GM12878 (cell line): Measurements from ENCODE around the gene TSHR. TPM values are rescaled to one million over a fixed set of nuclear protein-coding genes. Genes with fewer than 3 reads are reported as not detected.

Experiments
- ATAC-seq: fragments of 200-7000 bp; cut with Tn5 transposase; 3 replicates; pipeline ENCODE4 v1.9.1; 2020; ENCODE audit warnings: mild to moderate bottlenecking, moderate library complexity
- BruUV-seq: library from RNA; stranded (reverse); fragments of 400-500 nt; replicated peaks from 2 replicates; lab custom pipeline; 2021; lab: Mats Ljungman, UMichigan
- CTCF ChIA-PET: fragments of 300-600 bp; sonication (Branson Sonifier 250); formaldehyde crosslinking; extraction: SDS; loops from one replicate; lab custom pipeline; 2021; ENCODE audit warnings: inconsistent platforms; lab: Yijun Ruan, JAX
- POLR2A ChIA-PET: fragments of 350-600 bp; formaldehyde crosslinking; extraction: SDS; loops from one replicate; lab custom pipeline; 2021; ENCODE audit warnings: inconsistent platforms; lab: Charles Lee
- RAD21 ChIA-PET: fragments of 300-600 bp; sonication (Branson Sonifier 250); formaldehyde crosslinking; loops from one replicate; lab custom pipeline; 2023; ENCODE audit warnings: antibody characterized with exemption; ENCODE audit not compliant: unreplicated experiment; lab: Charles Lee
- SMC1A ChIA-PET: fragments of 300-600 bp; sonication (Branson Sonifier 250); formaldehyde crosslinking; loops from one replicate; lab custom pipeline; 2023; ENCODE audit not compliant: unreplicated experiment, uncharacterized antibody; lab: Charles Lee
- DNase-seq: peaks from one replicate; pipeline ENCODE4 v3.0.0-alpha.2; 2011; ENCODE audit warnings: low read depth, low spot score
- FAIRE-seq: peaks from 3 replicates; lab custom pipeline; 2011; peaks lifted over from hg19 to GRCh38; lab: Jason Lieb, UNC
- H2AFZ ChIP-seq: 2 replicates; pipeline ENCODE4 v1.6.0; 2011; ENCODE audit warnings: low read depth, low read length, control low read depth; ENCODE audit not compliant: control insufficient read depth
- H3K27ac ChIP-seq: 2 replicates; pipeline ENCODE4 v1.5.1; 2011; ENCODE audit warnings: control low read depth; ENCODE audit not compliant: control insufficient read depth, insufficient read depth
- H3K27me3 ChIP-seq, 2 experiments: replicated peaks in 1 of 2; 2 replicates each; pipeline versions ENCODE4 v1.6.0 to v1.6.1; 2011; ENCODE audit warnings: low read length in 1 of 2; ENCODE audit not compliant: control insufficient read depth in 2 of 2, insufficient read depth in 2 of 2
- H3K36me3 ChIP-seq, 2 experiments: 2 replicates each; pipeline ENCODE4 v1.5.1; 2011; ENCODE audit warnings: low read length in 1 of 2; ENCODE audit not compliant: control insufficient read depth in 2 of 2, insufficient read depth in 2 of 2
- H3K4me1 ChIP-seq: 2 replicates; pipeline ENCODE4 v1.6.1; 2011; ENCODE audit warnings: mild to moderate bottlenecking, low read length, moderate library complexity, mixed read lengths; ENCODE audit not compliant: control insufficient read depth, insufficient read depth
- H3K4me2 ChIP-seq: 2 replicates; pipeline ENCODE4 v1.6.0; 2011; ENCODE audit warnings: control low read depth; ENCODE audit not compliant: control insufficient read depth, insufficient read depth
- H3K4me3 ChIP-seq: fragments of 200-600 bp; sonication (generic); 2 replicates; pipeline ENCODE4 v1.5.1; 2016
- H3K79me2 ChIP-seq: 2 replicates; pipeline ENCODE4 v1.6.0; 2011; ENCODE audit warnings: low read length; ENCODE audit not compliant: control insufficient read depth, insufficient read depth
- H3K9ac ChIP-seq: 2 replicates; pipeline ENCODE4 v1.8.0; 2011; ENCODE audit warnings: low read length, control low read depth, mixed read lengths; ENCODE audit not compliant: control insufficient read depth, insufficient read depth
- H3K9me3 ChIP-seq: replicated peaks from 3 replicates; pipeline ENCODE4 v1.5.1; 2011; ENCODE audit warnings: mild to moderate bottlenecking, low read length; ENCODE audit not compliant: control insufficient read depth, insufficient read depth
- H4K20me1 ChIP-seq: 2 replicates; pipeline ENCODE4 v1.6.0; 2011; ENCODE audit not compliant: control insufficient read depth, insufficient read depth
- ATF7 ChIP-seq: fragments of 450-650 bp; IDR thresholded peaks from 2 replicates; pipeline ENCODE4 v1.6.1; 2016; ENCODE audit warnings: low read depth, mild to moderate bottlenecking
- ETV6 ChIP-seq, 2 experiments: fragments of 450-650 bp in 1 of 2; IDR thresholded peaks in 1 of 2; conservative IDR thresholded peaks in 1 of 2; 2 replicates each; pipeline ENCODE4 v1.6.1; 2014; ENCODE audit warnings: antibody characterized with exemption in 1 of 2, borderline replicate concordance in 1 of 2, low read depth in 1 of 2, mild to moderate bottlenecking in 1 of 2, moderate library complexity in 1 of 2
- HDAC6 ChIP-seq: fragments of 200-600 bp; sonication (generic); IDR thresholded peaks from one replicate; pipeline ENCODE4 v1.8.0; 2017; ENCODE audit warnings: antibody characterized with exemption; ENCODE audit not compliant: unreplicated experiment
- KAT2A ChIP-seq: conservative IDR thresholded peaks from 2 replicates; pipeline ENCODE4 v1.6.1; 2011; ENCODE audit warnings: low read depth, low read length; ENCODE audit not compliant: control insufficient read depth
- MYC ChIP-seq: IDR thresholded peaks from 2 replicates; pipeline ENCODE4 v1.6.1; 2011; ENCODE audit warnings: mild to moderate bottlenecking, low read length, moderate library complexity, inconsistent platforms; ENCODE audit not compliant: insufficient read depth, insufficient replicate concordance, insufficient read length, severe bottlenecking
- NRF1 ChIP-seq: conservative IDR thresholded peaks from 2 replicates; pipeline ENCODE4 v1.6.1; 2011; ENCODE audit warnings: mild to moderate bottlenecking, low read depth, low read length, improper control_type of control experiment
- POLR2A ChIP-seq: IDR thresholded peaks from 2 replicates; pipeline ENCODE4 v1.6.1; 2011; ENCODE audit warnings: low read depth, mild to moderate bottlenecking, low read length
- POLR2AphosphoS5 ChIP-seq: IDR thresholded peaks from 2 replicates; pipeline ENCODE4 v1.6.1; 2011; ENCODE audit warnings: mild to moderate bottlenecking, low read length, inconsistent platforms
- RAD21 ChIP-seq: IDR thresholded peaks from 2 replicates; pipeline ENCODE4 v1.6.1; 2011; ENCODE audit warnings: mild to moderate bottlenecking, low read depth, low read length, moderate library complexity; ENCODE audit not compliant: insufficient read depth
- RFX5 ChIP-seq: IDR thresholded peaks from 2 replicates; pipeline ENCODE4 v1.6.1; 2011; ENCODE audit warnings: low read depth, low read length, improper control_type of control experiment
- TCF12 ChIP-seq: IDR thresholded peaks from 2 replicates; pipeline ENCODE4 v1.6.1; 2011; ENCODE audit warnings: low read depth, mild to moderate bottlenecking, low read length
- TCF7 ChIP-seq: IDR thresholded peaks from 2 replicates; pipeline ENCODE4 v1.6.1; 2014; ENCODE audit warnings: antibody characterized with exemption, borderline replicate concordance
- ZNF207 ChIP-seq: fragments of 450-650 bp; IDR thresholded peaks from 2 replicates; pipeline ENCODE4 v1.6.1; 2014; ENCODE audit warnings: antibody characterized with exemption, mild to moderate bottlenecking, borderline replicate concordance
- ZNF24 ChIP-seq: fragments of 450-650 bp; IDR thresholded peaks from 2 replicates; pipeline ENCODE4 v1.6.1; 2017; ENCODE audit warnings: antibody characterized with exemption, mild to moderate bottlenecking
- WGBS: methylation state at CpG from one replicate; pipeline ENCODE4 v1.1.6; 2016; ENCODE audit warnings: low lambda C conversion rate; ENCODE audit not compliant: insufficient replicate concordance, insufficient coverage; ENCODE audit errors: missing lambda C conversion rate; 5-methylcytosine and 5-hydroxymethylcytosine counted together
- in situ Hi-C: fragments of 300-500 bp; cut with MboI; formaldehyde crosslinking; loops from 9 replicates; pipeline ENCODE4 v1.14.3; 2018; ENCODE audit warnings: mixed read lengths
- intact Hi-C: fragments of 100-400 bp; cut with micrococcal nuclease; formaldehyde crosslinking; loops from one replicate; pipeline ENCODE4 v1.14.2; 2022; ENCODE audit not compliant: unreplicated experiment
- polyA plus RNA-seq, 11 experiments: library from polyadenylated mRNA; depleted of rRNA in 4 of 11; unstranded in 6 of 11; stranded (reverse) in 5 of 11; fragments of >200 nt; fragmentation: Nextera tagmentation in 4 of 11; fragmentation: Illumina TruSeq in 1 of 11; extraction: Ambion mirVana in 4 of 11; extraction: Trizol in 1 of 11; gene quantifications; 1 replicate in 1 of 11; 2 replicates in 10 of 11; pipeline versions ENCODE4 v1.2.1 to v1.2.3, GENCODE V29; 2011 to 2016; ENCODE audit warnings: inconsistent platforms in 2 of 11, missing spikeins in 2 of 11, low read depth in 1 of 11
- total RNA-seq, 4 experiments: library from RNA; depleted of rRNA in 3 of 4; stranded (reverse); fragments of >200 nt in 3 of 4; fragmentation: Illumina TruSeq in 1 of 4; extraction: Trizol in 1 of 4; gene quantifications; 2 replicates each; pipeline versions ENCODE4 v1.2.1 to v1.2.3, GENCODE V29; 2013 to 2021
- TF ChIP-seq, protein P1 (sequence below): fragments of 150-350 bp; IDR thresholded peaks from 2 replicates; pipeline ENCODE4 v1.6.1; 2016; ENCODE audit warnings: low read depth, low read length

TSHR gene
- total and polyA plus RNA-seq, 10 of the 15 experiments (the other 5 are each of a cell fraction or from before 2014, with no cell fraction given): 0.06 to 0.31 TPM; not detected in 8

GRCh38 chr14:81137316-81137715 is 181.9 kb downstream of the TSHR start:
- intact Hi-C loops (no loop called here), in situ Hi-C loops (no loop called here)
- ChIA-PET CTCF (no interaction called here), SMC1A (interaction anchor here (1.4 kb wide), 1 partner anchor 10 kb away, joined by 3 read pairs; no protein-coding TSS in a partner anchor), RAD21 (no interaction called here), POLR2A (no interaction called here)
- TF ChIP-seq RAD21: no peak
- TF ChIP-seq POLR2A: no peak
- no peak for TF ChIP-seq TCF7
- 28% methylated on average over 2 of the region's 2 CpGs for WGBS
- FAIRE-seq: no peak
- ATAC-seq: no peak
- Histone ChIP-seq H2AFZ (no peak overlapping the region), H3K9ac (no peak overlapping the region), H3K4me2 (no peak overlapping the region), H4K20me1 (no peaks in the 10 kb centered on the region), H3K4me3 (no peak overlapping the region), H3K79me2 (no peaks in the 10 kb centered on the region), H3K36me3 (no peaks in the 10 kb centered on the region), H3K9me3 (no peaks in the 10 kb centered on the region), H3K27ac (no peak overlapping the region), H3K27me3 (no peaks in the 10 kb centered on the region), H3K4me1 (no peaks in the 10 kb centered on the region)
- BruUV-seq: no TSS peak
- no peak for DNase-seq

- SMC1A ChIA-PET: no interaction called here
- intact Hi-C loops (no loop called here), in situ Hi-C loops (no loop called here)
- no peaks in the 10 kb centered on the region for H3K9me3 ChIP-seq
- TF ChIP-seq ZNF207: no peak
- TF ChIP-seq HDAC6: no peak
- no peak for TF ChIP-seq TCF12
- TF ChIP-seq KAT2A: no peak
- TF ChIP-seq ZNF24: no peak
- TF ChIP-seq RFX5: no peak
- TF ChIP-seq POLR2AphosphoS5: no peak
- TF ChIP-seq MYC: no peak
- TF ChIP-seq, protein P1, sequence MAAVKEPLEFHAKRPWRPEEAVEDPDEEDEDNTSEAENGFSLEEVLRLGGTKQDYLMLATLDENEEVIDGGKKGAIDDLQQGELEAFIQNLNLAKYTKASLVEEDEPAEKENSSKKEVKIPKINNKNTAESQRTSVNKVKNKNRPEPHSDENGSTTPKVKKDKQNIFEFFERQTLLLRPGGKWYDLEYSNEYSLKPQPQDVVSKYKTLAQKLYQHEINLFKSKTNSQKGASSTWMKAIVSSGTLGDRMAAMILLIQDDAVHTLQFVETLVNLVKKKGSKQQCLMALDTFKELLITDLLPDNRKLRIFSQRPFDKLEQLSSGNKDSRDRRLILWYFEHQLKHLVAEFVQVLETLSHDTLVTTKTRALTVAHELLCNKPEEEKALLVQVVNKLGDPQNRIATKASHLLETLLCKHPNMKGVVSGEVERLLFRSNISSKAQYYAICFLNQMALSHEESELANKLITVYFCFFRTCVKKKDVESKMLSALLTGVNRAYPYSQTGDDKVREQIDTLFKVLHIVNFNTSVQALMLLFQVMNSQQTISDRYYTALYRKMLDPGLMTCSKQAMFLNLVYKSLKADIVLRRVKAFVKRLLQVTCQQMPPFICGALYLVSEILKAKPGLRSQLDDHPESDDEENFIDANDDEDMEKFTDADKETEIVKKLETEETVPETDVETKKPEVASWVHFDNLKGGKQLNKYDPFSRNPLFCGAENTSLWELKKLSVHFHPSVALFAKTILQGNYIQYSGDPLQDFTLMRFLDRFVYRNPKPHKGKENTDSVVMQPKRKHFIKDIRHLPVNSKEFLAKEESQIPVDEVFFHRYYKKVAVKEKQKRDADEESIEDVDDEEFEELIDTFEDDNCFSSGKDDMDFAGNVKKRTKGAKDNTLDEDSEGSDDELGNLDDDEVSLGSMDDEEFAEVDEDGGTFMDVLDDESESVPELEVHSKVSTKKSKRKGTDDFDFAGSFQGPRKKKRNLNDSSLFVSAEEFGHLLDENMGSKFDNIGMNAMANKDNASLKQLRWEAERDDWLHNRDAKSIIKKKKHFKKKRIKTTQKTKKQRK: no peak
- no peak for TF ChIP-seq NRF1
- no peak for TF ChIP-seq ETV6 (conservative IDR thresholded peaks at IDR 0.05 in 1 of 2, IDR thresholded peaks at IDR 0.05 in 1 of 2; ENCODE audit: borderline replicate concordance in 1 of 2, low read depth in 1 of 2)
- no peak for TF ChIP-seq POLR2A
- TF ChIP-seq ATF7: no peak
- H2AFZ ChIP-seq: no peak overlapping the region
- CTCF ChIA-PET: interaction anchor here (1.0 to 1.2 kb wide), 2 partner anchors 9 to 26 kb away, joined by 3 read pairs; no protein-coding TSS in a partner anchor
- no peak overlapping the region for H3K9ac ChIP-seq
- no peak overlapping the region for H3K4me2 ChIP-seq
- H3K27me3 ChIP-seq: no peaks in the 10 kb centered on the region
- POLR2A ChIA-PET: interaction anchor here (0.7 kb wide), 1 partner anchor 163 kb away, joined by 3 read pairs; no protein-coding TSS in a partner anchor
- RAD21 ChIA-PET: no interaction called here
- DNase-seq: no peak
- no peak for FAIRE-seq
- no peaks in the 10 kb centered on the region for H3K4me1 ChIP-seq
- no peak overlapping the region for H3K4me3 ChIP-seq
- BruUV-seq: no TSS peak
- no peak for ATAC-seq
- H3K36me3 ChIP-seq: no peaks in the 10 kb centered on the region
- H3K79me2 ChIP-seq: no peaks in the 10 kb centered on the region
- H3K27ac ChIP-seq: no peak overlapping the region
- 75% methylated on average over 6 of the region's 6 CpGs for WGBS
- no peaks in the 10 kb centered on the region for H4K20me1 ChIP-seq
These were observed 183.0 kb downstream of the TSHR start for GRCh38 chr14:81138429-81138828.
